HAP-1 (cell line): ENCODE results near the gene BMP7.
A peak's percentile ranks its signal among the peaks of the same experiment; 100 is the strongest.

Experiments used
- DNase-seq, 2 experiments: peaks; one replicate each; pipeline ENCODE4 v3.0.0-alpha.2; 2016 to 2020; ENCODE audit warnings: low spot score in 2 of 2
- H3K27me3 ChIP-seq: fragments of 250-450 bp; sonication (Bioruptor Pico); 2 replicates; pipeline ENCODE4 v1.5.1; 2020; ENCODE audit warnings: low read depth, mild to moderate bottlenecking, moderate library complexity
- H3K36me3 ChIP-seq: fragments of 250-450 bp; sonication (Bioruptor Pico); replicated peaks from 2 replicates; pipeline ENCODE4 v1.5.1; 2020; ENCODE audit warnings: mild to moderate bottlenecking
- H3K4me1 ChIP-seq: fragments of 250-450 bp; sonication (Bioruptor Pico); 2 replicates; pipeline ENCODE4 v1.5.1; 2020; ENCODE audit warnings: mild to moderate bottlenecking
- H3K4me3 ChIP-seq: fragments of 250-450 bp; sonication (Bioruptor Pico); 2 replicates; pipeline ENCODE4 v1.5.1; 2020; ENCODE audit warnings: mild to moderate bottlenecking, moderate library complexity
- H3K9me3 ChIP-seq: fragments of 250-450 bp; sonication (Bioruptor Pico); 2 replicates; pipeline ENCODE4 v1.5.1; 2020; ENCODE audit warnings: mild to moderate bottlenecking, moderate library complexity
- in situ Hi-C: fragments of 300-500 bp; cut with MboI; formaldehyde crosslinking; loops from 3 replicates; pipeline ENCODE4 v1.14.3; 2020; ENCODE audit warnings: low sequenced_read_pairs, inconsistent platforms, mixed read lengths

Gene BMP7

DNA sequence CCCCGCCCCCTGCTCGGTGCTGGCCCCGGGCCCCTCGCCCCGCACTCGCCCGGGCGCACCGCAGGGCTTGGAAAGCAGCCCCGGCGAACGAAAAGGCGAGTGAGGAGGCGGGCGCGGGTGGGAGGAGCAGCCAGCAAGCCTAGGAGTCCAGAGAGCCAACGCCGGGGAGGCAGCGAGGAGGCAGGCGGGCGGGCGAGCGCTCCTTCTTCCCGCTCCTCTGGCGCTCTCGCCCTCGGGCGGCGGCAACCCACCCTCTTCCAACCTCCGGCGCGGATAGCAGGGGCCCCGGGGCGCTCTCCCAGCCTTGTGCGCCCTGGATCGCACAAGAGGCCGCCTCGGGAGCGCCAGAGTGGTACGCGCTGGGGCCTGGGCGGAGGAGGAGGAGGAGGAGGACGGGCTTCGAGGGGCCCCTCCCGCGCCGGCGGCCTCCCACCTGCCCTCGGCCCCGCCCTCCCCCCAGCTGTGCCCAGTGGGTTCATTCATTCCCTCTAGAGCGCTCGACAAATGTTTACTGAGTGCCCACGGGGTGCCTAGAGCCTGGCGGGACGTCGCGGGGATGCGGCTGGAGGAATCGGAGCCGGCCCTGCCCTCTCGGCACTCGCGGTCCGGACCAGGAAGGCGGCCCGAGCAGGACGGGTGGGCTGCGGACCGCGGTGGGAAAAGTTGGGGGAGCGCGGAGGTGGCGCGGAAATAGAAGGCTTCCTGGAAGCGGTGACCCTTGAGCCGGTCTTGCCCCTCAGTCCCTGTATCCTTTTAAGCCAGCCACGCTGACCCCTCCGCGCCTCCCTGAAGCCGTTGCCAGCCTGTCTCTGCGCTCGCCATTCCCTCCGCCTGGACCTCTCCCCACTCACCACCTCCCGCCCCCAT, at the start of gene BMP7:
Gene BMP7, minus strand, starts transcription at position 351 of the 867 bp plus-strand sequence. CDS start 519 bp downstream, outside the sequence.
- H3K9me3 ChIP-seq: no peaks in the 10 kb centered on the region
- H3K27me3 ChIP-seq: peaks cover 27% of the 10 kb centered on the region
- in situ Hi-C loops: no loop called here
- peaks cover 4% of the 10 kb centered on the region for H3K4me1 ChIP-seq
- H3K4me3 ChIP-seq: peak within 1 kb of the TSS; percentile 34
- peak in 1 of 2 experiments; percentile 55 for DNase-seq
- no peaks in the 10 kb centered on the region for H3K36me3 ChIP-seq

DNA sequence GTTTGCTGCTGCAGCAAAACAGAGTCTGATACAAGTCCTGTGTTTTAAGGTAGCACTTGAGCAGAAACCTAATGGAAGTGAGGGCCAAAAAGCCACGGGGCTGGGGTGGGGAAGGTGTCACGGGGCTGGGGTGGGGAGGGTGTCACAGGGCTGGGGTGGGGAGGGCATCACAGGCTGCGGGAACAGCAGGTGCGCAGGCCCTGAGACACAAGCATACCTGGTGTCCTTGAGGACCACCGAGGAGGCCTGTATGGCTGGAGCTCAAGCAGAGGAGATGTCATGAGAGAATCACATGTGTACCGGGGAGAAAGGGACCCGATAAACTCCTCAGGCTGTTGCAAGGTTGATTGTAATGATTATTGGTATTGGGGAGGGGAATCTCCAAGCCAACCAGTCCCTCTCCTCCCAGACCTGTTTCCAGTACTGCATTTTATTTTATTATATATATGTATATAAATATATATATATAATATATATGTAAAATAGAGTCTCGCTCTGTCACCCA, 49.6 kb upstream of the BMP7 start:
- no peaks in the 10 kb centered on the region for H3K9me3 ChIP-seq
- peaks cover 24% of the 10 kb centered on the region for H3K27me3 ChIP-seq
- no peaks in the 10 kb centered on the region for H3K36me3 ChIP-seq
- no peaks in the 10 kb centered on the region for H3K4me1 ChIP-seq
- no peak for DNase-seq
- H3K4me3 ChIP-seq: no peak overlapping the region
- in situ Hi-C loops: no loop called here

DNA sequence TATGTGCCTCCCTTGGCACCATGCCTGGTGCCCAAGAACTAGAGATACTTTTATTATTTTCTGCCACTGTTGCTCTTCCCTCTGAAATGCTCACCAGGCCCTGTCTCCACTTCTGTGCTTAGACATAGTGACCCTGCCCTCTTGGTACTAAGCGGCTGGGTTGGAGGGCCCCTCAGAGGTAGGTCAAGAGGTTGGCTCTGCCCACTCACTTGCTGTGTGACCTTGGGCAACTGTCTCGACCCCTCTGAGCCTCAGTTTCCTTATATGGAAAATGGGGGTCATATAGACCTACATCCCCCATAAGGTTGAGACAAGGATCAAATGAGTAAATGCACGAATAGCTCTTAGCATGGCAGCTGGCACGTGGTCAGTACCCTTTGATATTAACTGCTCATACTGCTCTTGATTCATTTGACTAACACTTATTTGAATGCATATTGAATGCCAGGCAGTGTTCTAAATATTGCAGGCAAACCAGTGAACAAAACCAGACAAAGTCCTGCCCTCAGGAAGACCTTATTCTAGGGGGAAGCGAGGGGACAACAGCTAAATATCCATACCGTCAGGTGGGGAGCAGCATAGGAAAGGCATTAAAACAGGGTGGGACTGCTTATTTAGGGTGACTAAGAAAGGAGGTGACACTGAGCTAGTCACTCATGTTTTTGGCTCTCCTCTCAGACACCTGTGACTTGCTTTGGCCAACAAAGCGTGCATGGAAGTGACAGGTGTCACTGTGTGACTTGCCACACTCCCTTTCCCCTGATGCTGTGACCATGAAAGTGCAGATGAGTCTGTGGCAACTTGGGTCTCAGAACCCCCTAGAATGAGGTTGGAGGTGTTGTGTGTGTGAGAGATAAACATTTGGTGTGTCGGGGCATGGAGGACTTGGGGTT, 48.9 kb upstream of the BMP7 start:
- in situ Hi-C loops: no loop called here
- Histone ChIP-seq H3K9me3 (no peaks in the 10 kb centered on the region), H3K4me3 (no peak overlapping the region)

DNA sequence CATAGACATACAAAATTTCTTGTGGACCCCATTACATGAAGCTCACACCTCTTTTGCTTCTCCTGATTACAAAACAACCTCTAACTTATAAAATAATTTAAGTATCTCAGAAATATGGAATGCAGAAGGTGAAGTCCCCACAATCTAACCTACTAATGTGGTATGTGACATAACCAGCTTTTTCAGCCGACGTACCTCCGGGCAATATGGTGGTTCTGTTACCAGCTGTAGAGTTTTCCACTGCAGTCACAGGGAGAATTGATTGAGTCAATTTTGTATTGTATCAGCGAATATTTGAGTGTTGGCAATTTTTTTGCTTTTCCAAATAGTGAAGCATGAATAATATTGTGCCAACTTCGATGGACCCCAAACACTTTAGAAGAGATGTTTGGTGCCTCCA, 47.5 kb upstream of the BMP7 start:
- Histone ChIP-seq H3K9me3 (no peaks in the 10 kb centered on the region), H3K4me1 (no peaks in the 10 kb centered on the region), H3K36me3 (no peaks in the 10 kb centered on the region), H3K4me3 (no peak overlapping the region), H3K27me3 (peaks cover 42% of the 10 kb centered on the region)
- in situ Hi-C loops: no loop called here
- no peak for DNase-seq

More for the DNA sequence above, 48.9 kb upstream of the BMP7 start:
- DNase-seq: no peak
- no peaks in the 10 kb centered on the region for H3K36me3 ChIP-seq
- H3K27me3 ChIP-seq: peaks cover 31% of the 10 kb centered on the region
- no peaks in the 10 kb centered on the region for H3K4me1 ChIP-seq

DNA sequence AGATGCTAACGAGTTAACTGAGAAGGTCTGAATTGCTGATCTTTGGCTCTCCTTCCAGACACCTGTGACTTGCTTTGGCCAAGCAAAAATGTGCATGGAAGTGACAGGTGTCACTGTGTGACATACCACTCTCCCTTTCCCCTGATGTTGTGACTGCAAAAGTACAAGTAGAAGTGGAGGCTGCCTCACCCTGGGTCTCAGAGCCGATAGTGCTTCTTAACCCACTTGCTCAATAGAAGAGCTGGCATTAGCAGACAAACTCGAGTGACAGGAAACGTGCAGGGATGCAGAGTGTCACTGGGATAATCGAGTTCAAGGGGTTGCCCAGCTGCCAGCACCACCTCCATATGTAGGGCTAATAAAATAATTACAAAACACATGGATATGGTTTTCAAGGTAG, 46.8 kb upstream of the BMP7 start:
- Histone ChIP-seq H3K27me3 (peaks cover 49% of the 10 kb centered on the region), H3K4me1 (no peaks in the 10 kb centered on the region), H3K9me3 (no peaks in the 10 kb centered on the region), H3K4me3 (no peak overlapping the region), H3K36me3 (no peaks in the 10 kb centered on the region)
- DNase-seq: no peak
- in situ Hi-C loops: no loop called here

DNA sequence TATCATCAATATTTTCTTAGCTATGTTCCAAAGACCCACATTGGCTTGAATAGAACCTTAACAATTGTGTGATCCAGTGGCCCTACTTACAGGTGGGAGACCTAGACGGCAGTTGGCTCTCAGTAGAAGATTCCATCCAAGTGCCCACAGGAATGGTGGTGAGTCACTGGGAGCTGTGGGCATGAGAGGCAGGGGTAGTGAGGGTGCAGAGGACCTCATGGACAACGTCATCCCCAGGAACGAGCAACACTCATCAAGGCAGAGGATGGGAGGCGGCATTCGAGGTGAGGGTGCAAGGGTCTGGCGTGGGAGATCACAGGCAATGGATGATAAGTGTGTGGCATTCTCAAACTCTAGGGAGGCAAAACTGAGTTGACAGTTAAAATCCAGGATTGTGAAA, 45.7 kb upstream of the BMP7 start:
- Histone ChIP-seq H3K4me1 (no peaks in the 10 kb centered on the region), H3K9me3 (no peaks in the 10 kb centered on the region), H3K27me3 (peaks cover 50% of the 10 kb centered on the region), H3K4me3 (no peak overlapping the region), H3K36me3 (no peaks in the 10 kb centered on the region)
- in situ Hi-C loops: no loop called here
- no peak for DNase-seq

DNA sequence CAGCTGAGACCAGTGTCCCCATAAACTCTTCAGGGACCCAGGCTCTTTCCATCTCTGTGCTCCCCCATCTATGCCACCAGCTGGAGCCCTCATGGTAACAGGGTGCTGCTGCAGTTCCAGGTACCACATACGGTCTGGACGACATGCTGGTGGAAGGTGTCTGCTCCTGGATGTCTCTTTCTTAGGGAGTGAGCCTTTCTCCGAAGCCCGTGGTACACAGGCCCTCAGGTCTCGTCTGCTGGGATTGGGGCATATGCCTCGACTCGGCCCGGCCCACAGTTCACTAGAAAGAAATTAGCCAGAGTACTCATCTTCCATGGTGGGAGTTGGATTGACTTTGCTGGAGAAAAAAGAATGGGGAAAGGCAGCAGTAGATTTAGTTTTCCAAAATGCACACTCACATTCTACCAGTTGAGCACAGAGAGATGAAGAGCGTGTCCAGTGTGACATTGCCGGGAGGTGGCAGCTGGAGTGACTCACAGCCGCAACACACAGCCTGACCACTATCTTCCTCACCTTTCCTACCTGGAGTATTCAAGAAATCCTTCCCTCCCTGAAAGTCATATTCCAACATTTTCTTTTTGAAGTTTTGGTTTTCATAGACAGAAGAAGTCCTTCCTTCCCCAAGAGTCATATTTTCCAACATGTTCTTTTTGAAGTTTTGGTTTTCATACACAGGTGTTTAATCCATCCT, 44.5 kb upstream of the BMP7 start:
- in situ Hi-C loops: no loop called here
- Histone ChIP-seq H3K4me3 (no peak overlapping the region), H3K27me3 (peaks cover 50% of the 10 kb centered on the region), H3K36me3 (no peaks in the 10 kb centered on the region), H3K4me1 (no peaks in the 10 kb centered on the region), H3K9me3 (no peaks in the 10 kb centered on the region)
- DNase-seq: no peak

DNA sequence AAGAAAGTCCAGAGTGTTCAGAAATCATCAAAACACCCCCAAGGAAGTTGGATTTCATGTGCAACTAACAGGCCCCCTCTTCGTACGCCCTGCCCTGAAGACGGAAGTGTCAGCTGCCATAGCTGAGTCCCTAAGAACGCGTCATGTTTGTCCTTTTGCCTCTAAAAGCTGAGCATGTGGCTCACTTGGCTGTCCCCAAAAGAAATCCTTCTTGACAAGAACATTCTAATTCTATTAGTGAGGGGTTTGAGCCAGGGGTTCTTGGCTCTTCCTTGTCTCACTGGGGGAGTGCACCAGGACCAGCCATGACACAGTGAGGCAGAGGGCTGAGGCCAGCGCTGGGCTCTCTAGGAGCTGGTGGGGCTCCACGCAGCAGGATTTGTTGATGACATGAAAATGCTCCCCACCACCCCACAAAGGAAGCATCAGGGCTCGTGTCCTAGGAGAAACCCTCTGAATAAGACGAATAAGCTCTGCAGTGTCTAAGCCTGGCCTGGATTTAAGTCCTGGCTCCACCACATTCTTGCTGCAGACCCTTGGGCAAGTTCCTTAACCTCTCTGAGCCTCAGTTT, 43.2 kb upstream of the BMP7 start:
- in situ Hi-C loops: no loop called here
- H3K4me1 ChIP-seq: no peaks in the 10 kb centered on the region
- H3K27me3 ChIP-seq: peaks cover 56% of the 10 kb centered on the region

DNA sequence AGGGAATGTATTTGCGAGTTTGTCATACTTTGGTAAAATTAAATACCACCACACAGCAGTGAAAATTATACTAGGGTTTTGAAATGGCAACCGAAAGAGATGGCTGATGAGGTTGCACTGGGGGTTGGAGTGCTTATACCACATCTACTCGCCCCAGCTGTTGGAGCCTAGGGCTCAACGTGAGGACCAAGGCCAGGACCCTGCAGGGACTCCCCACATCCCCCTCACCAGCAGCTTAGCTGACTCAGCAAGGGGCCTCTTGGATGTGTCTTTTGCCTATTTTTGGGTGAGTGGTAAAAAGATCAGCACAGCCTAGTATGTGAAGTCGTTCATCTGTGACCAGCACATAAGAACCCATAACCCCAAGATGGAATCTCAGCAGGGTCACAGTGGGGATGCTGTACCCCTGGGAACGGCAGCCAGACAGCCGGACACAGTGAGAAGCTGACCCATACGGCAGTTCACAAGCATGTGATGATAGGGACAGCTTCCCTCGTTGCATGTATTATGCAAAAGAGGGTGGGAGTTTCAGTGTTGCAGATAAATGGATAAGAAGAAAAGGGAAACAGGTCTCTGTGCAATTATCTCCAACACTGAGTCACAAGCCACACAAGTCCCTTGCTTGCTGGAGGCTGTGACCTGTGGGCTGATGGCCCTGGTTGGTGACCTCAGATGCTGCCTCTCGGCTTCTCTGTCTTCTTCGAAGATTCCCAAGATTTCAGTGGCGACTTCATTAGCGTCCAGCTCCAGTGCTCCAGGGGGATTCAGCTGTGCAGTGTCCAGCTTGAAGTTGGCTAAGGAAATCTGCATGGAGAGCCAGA, 42.2 kb upstream of the BMP7 start:
- Histone ChIP-seq H3K27me3 (peaks cover 52% of the 10 kb centered on the region), H3K4me1 (no peaks in the 10 kb centered on the region), H3K4me3 (no peak overlapping the region), H3K9me3 (no peaks in the 10 kb centered on the region), H3K36me3 (no peaks in the 10 kb centered on the region)
- in situ Hi-C loops: no loop called here
- no peak for DNase-seq

More for the DNA sequence above, 43.2 kb upstream of the BMP7 start:
- no peaks in the 10 kb centered on the region for H3K36me3 ChIP-seq
- no peaks in the 10 kb centered on the region for H3K9me3 ChIP-seq
- no peak overlapping the region for H3K4me3 ChIP-seq
- DNase-seq: no peak

DNA sequence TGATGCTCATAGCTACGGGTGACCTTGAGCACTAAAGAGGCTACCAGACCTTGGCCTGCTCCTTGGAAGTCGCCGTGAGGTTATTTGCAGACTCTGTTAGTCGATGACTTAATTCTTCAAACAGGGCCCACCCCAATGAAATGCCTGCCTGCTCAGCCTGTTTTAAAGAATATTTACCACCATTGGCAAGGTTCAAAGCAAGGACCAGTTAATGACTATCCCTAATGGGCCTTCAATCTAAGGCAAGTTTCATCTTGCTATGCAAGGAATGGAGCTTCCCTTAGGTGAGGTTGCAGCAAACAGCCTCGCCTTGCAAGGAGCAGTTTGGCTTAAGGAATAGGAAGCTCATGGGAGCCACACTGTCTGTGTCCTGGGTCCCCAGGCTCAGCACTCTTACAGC, 40.3 kb upstream of the BMP7 start:
- Histone ChIP-seq H3K4me3 (no peak overlapping the region), H3K36me3 (no peaks in the 10 kb centered on the region), H3K4me1 (no peaks in the 10 kb centered on the region), H3K9me3 (no peaks in the 10 kb centered on the region), H3K27me3 (peaks cover 39% of the 10 kb centered on the region)
- DNase-seq: no peak
- in situ Hi-C loops: no loop called here

DNA sequence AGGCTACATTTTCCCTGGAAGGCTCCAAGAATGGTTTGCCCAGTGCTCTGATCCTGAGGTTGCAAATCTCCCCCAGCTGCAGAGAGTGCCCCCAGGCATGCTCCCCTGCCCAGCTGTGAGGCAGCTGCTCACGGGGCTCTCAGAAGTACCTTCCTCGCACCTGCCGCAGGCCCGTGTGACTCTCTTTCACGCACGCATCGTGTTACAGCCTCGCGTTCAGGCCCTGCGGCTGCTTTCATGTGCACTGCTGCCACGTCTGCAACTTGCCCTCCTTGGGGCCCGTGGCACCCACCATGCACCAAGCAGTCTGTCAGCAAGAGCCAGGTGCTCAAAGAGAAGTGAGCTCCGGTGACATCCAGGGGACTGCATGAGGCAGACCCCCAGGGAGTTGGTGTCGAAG, 34.6 kb upstream of the BMP7 start:
- H3K27me3 ChIP-seq: peaks cover 15% of the 10 kb centered on the region
- H3K4me1 ChIP-seq: no peaks in the 10 kb centered on the region
- in situ Hi-C loops: no loop called here
- H3K36me3 ChIP-seq: no peaks in the 10 kb centered on the region
- H3K9me3 ChIP-seq: no peaks in the 10 kb centered on the region
- H3K4me3 ChIP-seq: no peak overlapping the region
- no peak for DNase-seq

DNA sequence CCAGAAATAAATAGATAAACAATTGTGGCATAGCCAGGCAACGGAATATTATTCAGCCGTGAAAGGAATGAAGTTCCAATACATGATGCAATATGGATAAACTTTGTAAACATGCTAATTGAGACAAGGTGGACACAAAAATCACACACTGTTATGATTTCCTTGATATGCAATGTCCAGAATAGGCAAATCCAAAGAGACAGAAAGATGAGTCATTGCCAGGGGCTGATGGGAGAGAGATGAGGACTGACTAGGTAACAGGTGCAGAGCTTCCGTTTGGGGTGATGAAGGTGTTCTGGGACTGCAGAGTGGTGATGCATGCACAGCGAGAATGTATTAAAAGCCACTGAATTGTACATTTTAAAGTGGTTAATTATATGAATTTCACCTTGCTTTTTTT, 32.0 kb upstream of the BMP7 start:
- Histone ChIP-seq H3K27me3 (peaks cover 30% of the 10 kb centered on the region), H3K36me3 (no peaks in the 10 kb centered on the region), H3K4me1 (no peaks in the 10 kb centered on the region), H3K9me3 (no peaks in the 10 kb centered on the region), H3K4me3 (no peak overlapping the region)
- in situ Hi-C loops: no loop called here
- DNase-seq: no peak
